Activated naive CD4-positive, alpha-beta T cell treated with anti-CD3 and anti-CD28 coated beads, Interleukin-2, amount 50 U/mL, for 16 hours (primary cell): Measurements from ENCODE around the gene EXOC2.
"Not testable (repeated sequence)": the region's sequence is repeated elsewhere in the genome, so short reads cannot be mapped to it uniquely, and the experiment has no call there.

Experiments
- DNase-seq: peaks from one replicate; pipeline ENCODE4 v3.0.0-alpha.2; 2020

EXOC2 gene

GRCh38 chr6:708237-708598 lies 15.3 kb upstream of the EXOC2 start:
- no peak for DNase-seq

DNA sequence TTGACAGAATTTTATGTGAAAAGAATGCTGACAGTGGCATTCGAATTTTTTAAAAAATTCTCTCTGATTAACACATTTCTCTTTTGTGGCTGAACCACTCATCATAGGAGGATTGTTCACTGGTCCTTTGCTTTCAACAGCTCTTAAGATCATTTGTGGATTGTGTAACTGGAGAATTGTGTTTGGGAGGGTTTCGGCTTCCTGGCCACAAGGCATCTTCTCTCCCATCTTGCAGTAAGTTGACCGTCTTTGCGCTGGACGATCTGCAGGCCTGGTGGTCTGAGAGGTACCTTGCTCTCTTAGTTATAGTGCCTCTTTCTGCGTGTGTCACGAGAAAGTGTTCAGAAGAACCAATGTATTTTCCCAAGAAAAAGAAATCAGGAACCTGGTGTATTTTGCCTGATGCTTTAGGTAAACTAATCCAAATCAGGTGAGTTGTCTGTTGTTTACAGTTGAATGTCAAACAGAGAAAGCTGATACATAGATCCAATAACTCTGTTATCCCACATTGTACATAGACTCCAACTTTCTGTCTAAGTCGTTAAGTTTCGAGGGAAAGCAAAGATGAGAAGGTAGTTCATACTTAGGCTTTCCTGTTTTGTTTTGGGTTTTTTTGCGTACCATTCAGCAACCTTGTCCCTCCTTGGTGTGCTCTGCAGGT lies 14.8 kb upstream of the EXOC2 start:
- DNase-seq, result no peak

- no peak for DNase-seq
These were observed 14.0 kb upstream of the EXOC2 start for GRCh38 chr6:706819-707381.

GRCh38 chr6:706146-706545 lies 13.2 kb upstream of the EXOC2 start:
- DNase-seq, result no peak

DNA sequence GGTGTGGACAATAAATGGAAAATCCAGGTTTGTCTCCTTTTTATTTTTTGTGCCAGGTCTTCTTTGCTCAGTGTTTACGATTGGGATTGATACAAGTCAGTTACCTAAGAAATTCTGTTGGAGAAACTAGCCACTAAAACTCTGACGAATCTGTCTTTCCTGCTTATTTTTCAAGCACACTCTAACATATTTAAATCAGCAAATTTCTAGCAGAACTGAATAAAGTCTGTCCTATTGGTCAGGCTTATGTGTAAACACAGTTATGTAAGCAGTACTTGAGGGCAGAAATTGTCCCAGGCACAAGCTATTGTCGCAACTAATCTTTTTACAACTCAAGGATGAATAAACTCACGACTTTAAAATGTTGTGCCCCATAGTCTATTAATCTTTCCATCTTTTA lies 12.1 kb upstream of the EXOC2 start:
- no peak for DNase-seq

DNA sequence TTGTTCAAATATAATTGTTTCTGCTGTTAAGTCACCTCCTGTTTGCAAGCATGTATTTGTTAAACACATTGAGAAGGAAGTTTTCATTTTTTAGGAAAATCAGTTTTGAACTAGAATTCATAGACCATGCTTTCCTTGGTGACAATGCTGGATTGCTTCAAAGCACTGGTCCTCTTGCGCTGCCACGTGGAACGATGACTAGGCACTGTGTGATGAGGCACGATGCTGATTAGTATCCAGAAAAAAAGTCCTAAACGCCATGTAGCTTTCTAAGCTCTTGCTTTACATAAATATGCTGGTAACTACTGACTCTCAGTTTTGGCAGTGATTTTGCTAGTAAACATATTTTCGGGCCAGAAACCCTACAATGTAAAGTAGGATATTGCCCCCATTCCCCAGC lies 11.1 kb upstream of the EXOC2 start:
- DNase-seq, result no peak

GRCh38 chr6:703552-703951 lies 10.6 kb upstream of the EXOC2 start:
- no peak for DNase-seq

GRCh38 chr6:701700-702479 lies 9.0 kb upstream of the EXOC2 start:
- no peak for DNase-seq

- no peak for DNase-seq
These were observed 8.3 kb upstream of the EXOC2 start for GRCh38 chr6:701215-701614.

DNA sequence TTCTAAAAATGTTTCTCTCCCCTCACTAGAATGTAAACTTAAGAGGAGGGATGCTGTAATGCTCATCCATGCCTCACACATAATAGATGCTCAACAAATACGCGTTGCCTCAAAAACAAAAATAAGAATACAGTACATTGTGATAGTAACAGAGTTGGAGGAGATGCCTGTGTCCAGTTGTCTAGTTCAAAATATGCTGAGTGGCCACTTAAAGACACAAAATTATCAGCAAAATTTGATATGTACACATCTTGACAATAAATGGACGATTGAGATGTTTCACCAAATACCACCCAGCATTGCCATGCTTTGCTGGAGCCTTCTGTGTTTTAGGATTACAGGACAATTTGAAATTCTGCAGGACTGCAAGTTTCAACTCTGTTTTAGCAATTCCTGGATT lies 7.6 kb upstream of the EXOC2 start:
- no peak for DNase-seq

DNA sequence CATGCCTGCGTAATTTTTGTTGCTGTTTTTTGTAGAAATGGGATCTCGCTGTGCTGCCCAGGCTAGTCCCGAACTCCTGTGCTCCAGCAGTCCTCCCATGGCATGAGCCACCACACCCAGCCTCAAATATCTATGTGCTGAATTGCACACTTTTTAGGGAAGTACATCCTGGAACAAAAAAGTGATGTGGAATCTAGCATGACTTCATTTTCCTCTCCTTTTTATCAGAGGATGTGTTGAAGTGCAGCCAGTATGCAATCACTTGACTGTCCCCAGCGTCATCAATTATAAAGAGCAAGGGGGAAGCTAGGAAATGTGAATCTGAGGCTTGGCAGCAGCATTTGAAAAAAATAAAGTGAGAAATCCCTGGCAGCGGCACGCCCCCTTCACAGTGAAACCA lies 6.4 kb upstream of the EXOC2 start:
- no peak for DNase-seq

GRCh38 chr6:694431-695126 lies 1.6 kb upstream of the EXOC2 start:
- not testable (repeated sequence) for DNase-seq

DNA sequence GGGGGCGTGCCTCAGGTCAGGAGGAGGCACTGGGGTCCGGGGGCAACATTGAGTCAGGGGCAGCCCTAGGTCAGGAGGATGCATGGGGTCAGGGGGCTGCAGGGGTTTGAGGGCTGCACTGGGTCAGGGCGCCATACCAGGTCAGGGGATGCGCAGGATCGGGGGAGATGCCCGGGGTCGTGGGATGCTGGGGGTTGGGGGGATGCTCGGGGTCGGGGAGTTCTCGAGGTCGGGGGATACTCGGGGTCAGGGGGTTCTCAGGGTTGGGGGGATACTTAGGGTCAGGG lies 727 bp upstream of the EXOC2 start:
- DNase-seq, result no peak

DNA sequence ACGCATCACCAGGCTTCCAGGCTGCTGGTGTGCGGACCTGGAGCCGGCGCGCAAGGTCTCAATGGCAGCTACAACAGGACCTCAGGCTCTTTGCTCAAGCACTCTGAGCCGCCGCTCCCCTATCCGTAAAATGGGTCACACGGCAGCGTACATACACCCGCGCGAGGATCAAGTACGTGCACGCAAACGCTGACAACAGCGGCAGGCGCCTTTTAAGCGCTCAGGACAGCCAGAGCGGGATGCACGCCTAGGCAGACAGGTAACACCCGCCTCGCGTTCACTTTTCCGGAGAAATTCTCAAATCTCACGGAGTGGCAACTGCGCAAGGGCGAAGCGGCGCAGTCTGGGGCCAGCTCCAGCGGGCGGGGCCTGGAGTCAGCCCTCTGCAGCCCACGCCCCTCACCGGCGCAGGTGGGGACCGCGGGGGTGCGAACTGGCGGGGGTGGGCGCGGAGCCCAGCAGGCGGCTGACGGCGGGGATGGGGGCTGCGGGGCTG lies 535 bp downstream of the EXOC2 start:
- DNase-seq, result peak; percentile 82

- DNase-seq, result no peak
These were observed 3.7 kb downstream of the EXOC2 start for GRCh38 chr6:689223-689622.

DNA sequence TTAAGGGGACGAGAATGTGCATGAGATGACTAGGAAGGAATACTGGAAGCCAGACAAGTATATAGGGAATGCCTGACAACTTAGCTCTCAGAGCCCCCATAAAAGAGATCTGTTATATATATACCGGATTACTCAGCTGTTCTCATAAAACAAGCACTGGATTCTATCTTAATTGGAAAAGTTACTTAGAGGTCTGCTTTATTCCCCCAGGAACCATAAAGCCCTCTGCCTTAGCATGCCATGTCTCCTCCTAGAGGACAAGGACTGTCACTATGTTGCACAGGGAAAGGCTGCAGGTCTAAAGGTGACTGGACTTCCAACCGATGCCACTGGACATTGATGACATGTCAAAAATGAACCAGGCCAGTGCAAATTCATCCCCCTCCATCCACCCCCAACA lies 6.4 kb downstream of the EXOC2 start:
- DNase-seq, result no peak

DNA sequence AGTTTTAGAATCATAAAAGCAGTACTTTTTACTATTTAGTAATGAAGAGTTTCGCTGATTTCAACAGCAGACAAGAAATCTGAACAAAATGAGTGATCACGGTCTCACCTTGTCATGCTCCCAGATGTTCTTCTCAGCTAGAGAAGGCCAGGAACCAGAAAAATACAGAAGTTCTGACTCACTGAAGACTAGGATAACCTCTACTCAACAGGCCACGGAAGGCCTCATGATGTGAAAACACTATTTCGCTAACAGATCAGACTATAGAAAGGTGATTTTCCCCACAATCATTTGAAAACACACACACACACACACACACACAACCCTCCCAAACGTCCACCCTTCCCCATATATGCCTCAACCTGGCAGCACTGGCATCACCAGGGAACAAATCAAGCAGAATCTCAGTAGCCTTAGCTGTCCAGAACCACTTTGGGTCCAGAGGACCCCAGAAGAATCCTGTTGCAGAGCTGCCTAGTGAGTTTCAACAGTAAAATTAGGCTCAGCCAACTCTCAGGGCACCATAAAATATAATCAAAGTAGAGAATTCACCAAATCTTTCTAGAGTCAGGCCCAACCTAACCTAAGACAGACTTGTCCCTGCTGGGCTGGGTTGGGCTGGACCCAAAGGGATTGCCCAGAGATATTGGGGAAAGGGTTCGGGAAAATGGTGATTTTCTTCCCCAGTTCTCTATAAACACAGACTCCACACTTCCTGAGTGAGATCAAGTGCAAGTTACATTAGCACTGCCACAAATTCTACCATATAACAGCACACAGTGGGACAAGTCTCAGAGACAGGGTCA lies 7.9 kb downstream of the EXOC2 start:
- DNase-seq, result peak; percentile 39

GRCh38 chr6:683742-684440 lies 9.0 kb downstream of the EXOC2 start:
- DNase-seq, result no peak

DNA sequence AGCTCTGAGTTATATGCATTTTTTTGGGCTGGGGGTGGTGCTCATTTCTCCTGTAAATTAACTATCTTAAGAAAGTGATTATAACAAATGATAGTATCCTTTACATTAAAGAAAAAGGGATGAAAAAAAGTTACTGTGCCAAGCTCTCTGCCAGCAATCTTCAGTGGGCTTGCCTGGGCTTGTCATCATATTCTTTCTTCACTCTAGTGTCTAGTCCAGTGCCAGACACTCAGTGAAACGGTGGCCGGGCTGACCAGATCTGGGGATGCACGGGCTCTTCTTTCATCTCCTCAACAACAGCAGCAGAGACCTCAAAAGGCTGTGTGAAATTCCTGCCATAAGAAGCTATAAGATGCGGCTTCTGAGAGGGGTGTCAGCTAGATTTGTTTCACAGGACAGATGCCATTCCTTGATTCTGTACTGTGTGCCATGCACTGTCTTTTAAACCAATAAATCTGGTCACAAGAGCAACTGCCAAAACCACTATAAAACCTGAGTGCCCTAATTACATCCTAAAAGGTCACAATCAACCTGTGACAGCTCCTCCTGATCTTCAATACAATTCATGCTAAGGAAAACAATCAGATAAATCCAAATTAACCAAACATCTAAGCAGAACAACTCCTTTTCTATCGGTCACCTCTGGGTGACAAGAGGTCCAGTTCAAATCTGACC lies 12.1 kb downstream of the EXOC2 start:
- DNase-seq, result no peak

- no peak for DNase-seq
These were observed 12.7 kb downstream of the EXOC2 start for GRCh38 chr6:680251-680650.

DNA sequence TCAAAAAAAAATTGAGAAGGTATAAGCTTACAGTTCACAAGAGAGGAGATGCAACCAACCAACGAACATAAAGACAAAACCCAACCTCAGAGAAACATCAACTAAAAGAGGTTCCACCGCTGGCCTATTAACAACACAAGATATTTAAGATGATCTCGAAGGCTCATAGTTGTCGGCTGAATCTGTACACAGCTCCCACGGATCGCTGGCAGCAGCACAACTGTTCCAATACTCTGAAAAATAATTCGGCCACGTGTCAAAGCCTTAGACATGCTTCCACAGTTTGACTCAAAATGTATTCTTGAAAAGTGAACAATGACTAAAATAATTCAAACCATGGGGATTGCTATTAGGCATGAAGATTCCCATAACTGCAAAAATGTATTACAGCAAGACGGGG lies 13.7 kb downstream of the EXOC2 start:
- DNase-seq, result no peak

GRCh38 chr6:678520-678919 lies 14.4 kb downstream of the EXOC2 start:
- DNase-seq, result no peak
